B cell (primary cell): ENCODE data around the gene BRAF.

Source experiments
- EZH2 ChIP-seq: IDR thresholded peaks from 2 replicates; pipeline ENCODE4 v1.6.1; 2012; ENCODE audit warnings: borderline replicate concordance, low read depth, mild to moderate bottlenecking, moderate library complexity, low read length; ENCODE audit not compliant: insufficient read depth, poor library complexity, severe bottlenecking
- TF ChIP-seq, protein P1 (sequence below): fragments of 200-600 bp; IDR thresholded peaks from one replicate; pipeline ENCODE4 v1.8.0; 2022; ENCODE audit warnings: antibody characterized with exemption, mild to moderate bottlenecking

- TF ChIP-seq, protein P1, sequence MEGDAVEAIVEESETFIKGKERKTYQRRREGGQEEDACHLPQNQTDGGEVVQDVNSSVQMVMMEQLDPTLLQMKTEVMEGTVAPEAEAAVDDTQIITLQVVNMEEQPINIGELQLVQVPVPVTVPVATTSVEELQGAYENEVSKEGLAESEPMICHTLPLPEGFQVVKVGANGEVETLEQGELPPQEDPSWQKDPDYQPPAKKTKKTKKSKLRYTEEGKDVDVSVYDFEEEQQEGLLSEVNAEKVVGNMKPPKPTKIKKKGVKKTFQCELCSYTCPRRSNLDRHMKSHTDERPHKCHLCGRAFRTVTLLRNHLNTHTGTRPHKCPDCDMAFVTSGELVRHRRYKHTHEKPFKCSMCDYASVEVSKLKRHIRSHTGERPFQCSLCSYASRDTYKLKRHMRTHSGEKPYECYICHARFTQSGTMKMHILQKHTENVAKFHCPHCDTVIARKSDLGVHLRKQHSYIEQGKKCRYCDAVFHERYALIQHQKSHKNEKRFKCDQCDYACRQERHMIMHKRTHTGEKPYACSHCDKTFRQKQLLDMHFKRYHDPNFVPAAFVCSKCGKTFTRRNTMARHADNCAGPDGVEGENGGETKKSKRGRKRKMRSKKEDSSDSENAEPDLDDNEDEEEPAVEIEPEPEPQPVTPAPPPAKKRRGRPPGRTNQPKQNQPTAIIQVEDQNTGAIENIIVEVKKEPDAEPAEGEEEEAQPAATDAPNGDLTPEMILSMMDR: no peak
- no peak for TF ChIP-seq EZH2
Measured at GRCh38 chr7:140778975-140779374, 145.8 kb downstream of the BRAF start.
